Stimulated activated CD8-positive, alpha-beta memory T cell treated with anti-CD3 and anti-CD28 coated beads, Interleukin-7, amount 100 ng/mL, for 4 hours (primary cell): ENCODE data around the gene ABTB2.

Source experiments
- DNase-seq, 2 donors: peaks; one replicate each; pipeline ENCODE4 v3.0.0-alpha.2; 2020; ENCODE audit warnings: low read depth in 2 of 2

Gene ABTB2

DNA sequence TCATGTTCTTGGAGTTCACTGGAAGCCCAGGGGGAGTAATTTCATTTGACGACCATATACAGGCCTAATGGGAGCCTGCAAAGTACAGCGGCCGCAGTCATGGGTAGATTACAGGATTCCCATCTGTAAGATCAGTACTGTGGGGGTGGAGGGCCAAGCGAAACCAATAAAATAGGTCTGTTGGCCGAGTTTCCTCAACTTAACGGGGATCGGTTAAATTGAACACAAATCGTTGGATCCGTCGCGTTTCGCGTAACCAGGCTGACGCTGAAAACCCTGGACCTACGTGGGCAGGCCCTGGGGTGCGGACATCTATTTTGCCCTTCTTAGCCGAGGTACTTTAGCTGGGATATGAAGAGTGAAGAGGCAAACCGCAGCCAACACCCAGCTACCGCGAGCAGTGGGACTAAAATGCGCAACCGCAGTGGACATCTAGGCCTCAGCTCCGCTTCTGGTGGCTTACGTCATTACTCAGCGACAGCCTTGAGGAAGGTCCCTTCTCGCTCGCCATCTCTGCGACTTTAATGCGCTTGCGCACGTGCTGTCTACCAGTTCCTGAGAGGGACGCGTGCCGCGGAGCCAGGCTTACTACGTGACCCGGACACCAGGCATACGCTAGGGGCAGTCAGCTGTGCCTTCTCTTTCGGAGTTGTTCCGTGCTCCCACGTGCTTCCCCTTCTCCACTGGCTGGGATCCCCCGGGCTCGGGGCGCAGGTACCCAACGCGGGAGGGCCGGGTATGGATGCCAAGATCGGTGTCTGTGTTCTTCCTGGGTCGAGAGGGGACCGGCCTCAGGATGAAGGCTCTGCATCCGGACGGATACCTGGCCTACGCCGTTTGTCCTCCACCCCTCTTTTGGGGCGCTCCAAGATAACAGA lies 252.5 kb downstream of the ABTB2 start, which contains the start of gene NAT10:
NAT10 (plus strand) TSS at position 551 of the 878 bp plus-strand sequence. CDS start 2,597 bp downstream, outside the sequence.
- peak; percentile 94 to 97 for DNase-seq

DNA sequence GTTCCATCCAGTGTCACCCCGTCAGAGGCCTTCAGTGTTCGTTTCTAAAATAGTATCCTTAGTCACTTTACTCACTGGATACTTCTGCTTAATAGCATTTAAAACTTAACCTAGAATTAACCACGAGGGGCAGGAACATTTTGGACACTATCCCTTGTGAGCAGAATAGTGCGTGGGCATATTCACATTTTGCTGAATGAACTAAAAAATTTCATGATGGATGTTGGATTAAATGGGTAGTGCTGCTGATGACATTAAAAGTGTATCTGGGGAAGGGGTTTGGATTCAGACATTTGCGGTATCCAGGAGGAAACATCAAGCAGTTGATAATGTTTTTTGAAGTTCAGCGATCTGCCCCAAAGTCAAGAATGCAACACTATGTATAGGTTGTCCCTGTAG lies 253.1 kb downstream of the ABTB2 start:
- no peak for DNase-seq
